ENCODE results near the gene CLDN24.

DNA sequence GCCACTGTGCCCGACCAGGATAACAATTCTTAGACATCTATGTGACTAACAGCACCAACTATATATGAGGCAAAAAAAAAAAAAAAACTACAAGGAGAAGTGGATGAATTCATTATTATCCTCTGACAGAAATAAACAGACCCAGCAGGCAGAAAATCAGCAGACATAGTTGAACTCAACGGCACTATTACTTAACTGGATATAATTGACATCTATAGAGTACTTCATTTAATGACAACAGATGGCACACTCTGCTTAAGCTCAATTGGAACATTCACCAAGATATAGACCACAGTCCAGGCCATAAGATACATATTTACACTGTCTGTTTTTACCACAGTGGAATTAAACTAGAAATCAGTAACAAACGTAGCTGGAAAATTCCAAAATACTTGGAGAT lies 15.4 kb downstream of the CLDN24 start:
- TF ChIP-seq, protein P1, sequence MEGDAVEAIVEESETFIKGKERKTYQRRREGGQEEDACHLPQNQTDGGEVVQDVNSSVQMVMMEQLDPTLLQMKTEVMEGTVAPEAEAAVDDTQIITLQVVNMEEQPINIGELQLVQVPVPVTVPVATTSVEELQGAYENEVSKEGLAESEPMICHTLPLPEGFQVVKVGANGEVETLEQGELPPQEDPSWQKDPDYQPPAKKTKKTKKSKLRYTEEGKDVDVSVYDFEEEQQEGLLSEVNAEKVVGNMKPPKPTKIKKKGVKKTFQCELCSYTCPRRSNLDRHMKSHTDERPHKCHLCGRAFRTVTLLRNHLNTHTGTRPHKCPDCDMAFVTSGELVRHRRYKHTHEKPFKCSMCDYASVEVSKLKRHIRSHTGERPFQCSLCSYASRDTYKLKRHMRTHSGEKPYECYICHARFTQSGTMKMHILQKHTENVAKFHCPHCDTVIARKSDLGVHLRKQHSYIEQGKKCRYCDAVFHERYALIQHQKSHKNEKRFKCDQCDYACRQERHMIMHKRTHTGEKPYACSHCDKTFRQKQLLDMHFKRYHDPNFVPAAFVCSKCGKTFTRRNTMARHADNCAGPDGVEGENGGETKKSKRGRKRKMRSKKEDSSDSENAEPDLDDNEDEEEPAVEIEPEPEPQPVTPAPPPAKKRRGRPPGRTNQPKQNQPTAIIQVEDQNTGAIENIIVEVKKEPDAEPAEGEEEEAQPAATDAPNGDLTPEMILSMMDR (IDR thresholded peaks at IDR 0.05): no peak
- no peak for TF ChIP-seq POLR2A (IDR thresholded peaks at IDR 0.05)

All from lower leg skin (tissue), 3 donors.